Stimulated activated CD4-positive, alpha-beta T cell treated with anti-CD3 and anti-CD28 coated beads, TNF-alpha, amount 100 ng/mL, for 24 hours (primary cell): ENCODE results near the gene ICA1L.

ENCODE experiments used
- DNase-seq, 3 experiments: peaks; one replicate each; pipeline ENCODE4 v3.0.0-alpha.2; 2020; ENCODE audit warnings: low read depth in 3 of 3

The ICA1L gene

GRCh38 chr2:202782940-202783558 lies 88.5 kb downstream of the ICA1L start:
- DNase-seq = no peak

DNA sequence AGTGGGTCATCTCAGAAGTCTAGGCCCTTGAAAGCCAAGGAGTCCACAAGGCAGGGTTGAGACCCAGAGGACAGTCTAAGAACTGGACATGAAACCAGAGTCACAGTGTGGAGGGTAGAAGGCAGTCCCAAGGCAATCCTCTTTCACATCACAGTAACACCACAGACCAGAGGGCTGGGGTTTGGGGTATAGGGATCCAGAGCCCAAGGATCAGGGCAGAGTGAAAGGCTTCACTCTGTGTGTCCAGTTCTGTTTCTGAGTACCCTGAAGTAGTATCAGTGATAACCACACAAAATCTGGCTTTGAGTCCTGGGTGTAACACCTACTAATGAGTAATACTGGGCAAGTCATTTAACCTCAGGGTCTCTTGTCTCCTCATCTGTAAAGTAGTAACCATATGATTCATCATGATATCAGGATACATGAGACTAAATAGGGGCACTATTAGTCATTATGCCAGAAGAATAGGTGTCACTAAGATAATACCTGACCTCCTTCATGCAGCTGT lies 91.0 kb downstream of the ICA1L start:
- DNase-seq = no peak

GRCh38 chr2:202778217-202778616 lies 93.3 kb downstream of the ICA1L start:
- no peak for DNase-seq

DNA sequence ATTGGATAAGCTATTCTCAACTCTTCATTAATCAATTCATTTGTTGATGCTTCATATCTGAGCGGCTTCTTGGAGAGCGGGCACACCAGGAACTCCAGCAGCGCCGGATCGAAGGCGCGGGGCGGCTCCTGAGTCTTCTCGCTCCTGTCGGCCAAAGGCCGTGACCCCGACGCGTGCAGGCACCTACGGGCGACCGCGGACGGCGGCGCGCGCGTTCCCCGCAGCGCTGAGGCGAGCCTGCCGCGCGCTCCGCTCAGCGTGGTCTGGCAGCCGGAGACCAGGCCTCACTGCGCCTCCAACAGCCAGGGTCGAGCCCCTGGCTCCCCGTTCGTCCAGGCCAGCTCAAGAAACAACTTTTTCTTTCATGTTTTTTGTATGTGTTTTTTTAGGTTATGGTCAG lies 97.5 kb downstream of the ICA1L start:
- no peak for DNase-seq

DNA sequence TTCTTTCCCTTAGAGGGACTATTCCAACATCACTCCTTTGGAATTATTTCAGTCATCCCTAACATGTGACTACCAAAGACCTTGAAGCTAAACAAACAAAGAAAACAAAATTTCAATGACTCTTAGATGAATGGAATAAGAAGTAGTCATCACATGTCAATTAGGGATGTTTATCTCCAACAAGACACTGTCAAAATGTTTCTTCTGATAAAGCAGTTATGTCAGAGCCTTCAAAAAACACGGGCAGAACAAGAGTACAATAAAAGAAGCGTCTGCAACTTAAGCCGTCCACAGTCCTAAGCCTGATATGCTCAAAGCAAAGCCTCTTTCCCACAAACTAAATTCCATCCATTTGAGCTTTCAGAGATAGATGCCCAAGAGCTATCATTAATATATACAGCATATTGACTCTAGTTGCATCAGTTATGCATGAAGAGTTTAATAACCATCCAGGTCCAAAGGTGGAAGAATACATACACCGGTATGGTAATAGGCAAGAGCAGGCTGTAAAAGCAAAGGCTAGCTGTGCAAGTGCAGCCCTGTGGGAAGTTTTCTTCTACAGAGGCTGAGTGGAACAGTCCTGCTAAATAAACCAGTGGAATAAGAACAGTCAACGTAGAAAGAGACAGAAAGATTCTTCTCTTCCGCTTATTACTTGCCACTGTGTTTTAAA lies 98.1 kb downstream of the ICA1L start:
- no peak for DNase-seq

- no peak for DNase-seq
These were observed 99.7 kb downstream of the ICA1L start for GRCh38 chr2:202771741-202772460.

DNA sequence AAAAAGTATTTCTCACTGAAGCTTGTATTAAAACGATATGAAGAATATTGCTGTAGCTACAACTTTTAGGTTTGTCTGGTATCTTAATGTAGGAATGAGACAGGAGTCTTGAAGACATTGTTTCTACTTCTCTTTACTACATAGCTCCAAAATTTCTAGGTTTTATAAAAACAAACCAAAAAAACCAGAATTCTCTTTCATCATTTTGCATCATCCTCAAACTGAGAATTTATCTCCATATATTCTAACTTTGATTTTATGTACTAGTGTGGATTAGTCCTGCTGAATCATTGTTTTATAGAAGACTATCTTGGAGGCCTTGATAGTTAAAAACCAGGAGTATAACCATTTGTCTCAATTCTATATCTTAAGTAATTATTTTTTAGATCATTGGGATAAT lies 100.2 kb downstream of the ICA1L start:
- DNase-seq = no peak

DNA sequence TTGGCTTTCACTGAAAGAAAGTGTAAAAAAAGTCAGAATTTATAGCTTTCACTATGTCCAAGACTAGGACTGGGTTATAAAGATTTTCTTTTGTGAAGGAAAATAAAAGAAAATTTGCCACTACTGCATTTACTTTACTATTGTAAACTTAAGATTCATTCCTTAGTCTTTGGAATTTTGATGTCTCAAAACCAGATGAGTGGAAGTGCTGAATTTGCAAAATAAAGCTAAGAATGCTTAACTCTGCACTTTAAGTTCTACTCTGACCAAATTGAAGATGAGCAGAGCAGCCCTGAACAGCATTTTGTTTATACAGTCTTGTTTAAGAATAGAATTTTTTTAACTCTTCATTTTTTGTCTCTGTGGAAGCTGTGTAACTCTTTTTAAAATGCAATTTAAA lies 102.4 kb downstream of the ICA1L start:
- DNase-seq = no peak

DNA sequence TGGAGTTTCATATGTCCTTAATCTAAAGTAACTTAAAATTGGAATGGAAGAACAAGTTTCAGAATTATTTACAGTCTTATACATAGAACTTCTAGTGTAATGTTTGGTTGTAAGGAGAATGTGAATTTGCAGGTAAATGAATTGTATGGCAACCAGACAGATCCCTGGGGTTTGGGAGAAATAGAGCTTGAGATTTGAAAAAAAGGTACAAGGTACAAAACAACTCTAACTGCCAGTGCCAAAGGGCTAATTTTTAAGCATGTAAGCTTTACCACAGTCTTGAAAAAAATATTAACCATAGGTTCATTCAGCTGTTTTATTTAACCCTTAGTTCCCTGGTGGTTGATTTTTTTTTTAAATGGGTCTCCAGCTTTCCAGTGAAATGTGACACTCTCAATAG lies 103.3 kb downstream of the ICA1L start:
- DNase-seq = no peak

DNA sequence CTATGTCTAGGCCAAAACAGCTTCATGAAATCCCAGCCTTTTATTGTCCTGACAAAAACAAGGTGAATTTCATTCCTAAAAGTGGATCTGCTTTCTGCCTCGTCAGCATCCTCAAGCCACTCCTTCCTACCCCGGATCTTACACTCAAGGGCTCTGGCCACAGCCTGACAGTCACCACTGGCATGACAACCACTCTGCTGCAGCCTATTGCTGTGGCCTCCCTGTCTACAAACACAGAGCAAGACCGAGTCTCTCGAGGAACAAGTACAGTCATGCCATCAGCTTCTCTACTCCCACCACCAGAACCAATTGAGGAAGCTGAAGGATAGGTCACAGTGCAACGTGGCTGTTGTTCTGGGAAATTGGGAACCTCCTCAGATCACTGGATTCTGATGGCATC lies 106.1 kb downstream of the ICA1L start:
- DNase-seq = no peak

DNA sequence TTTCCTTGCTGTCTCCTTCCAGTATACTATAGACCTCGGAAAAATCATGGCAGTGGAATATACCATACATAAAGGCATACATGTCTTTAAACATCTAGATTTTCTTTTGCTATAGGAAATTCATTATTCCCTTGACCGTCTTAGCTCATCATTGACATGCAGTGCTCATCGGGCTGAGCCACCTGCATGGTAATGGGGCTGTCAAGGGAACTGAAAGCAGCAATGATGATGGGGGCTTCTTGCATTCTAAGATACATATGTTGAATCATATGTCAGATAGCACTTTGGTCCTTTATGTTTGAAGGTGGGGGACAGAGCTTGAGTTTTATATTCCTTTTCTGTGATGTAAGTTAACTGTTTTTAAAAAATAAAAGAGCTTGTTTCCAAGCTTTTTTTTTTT lies 106.6 kb downstream of the ICA1L start:
- DNase-seq = no peak

- no peak for DNase-seq
These were observed 107.7 kb downstream of the ICA1L start for GRCh38 chr2:202763916-202764315.

DNA sequence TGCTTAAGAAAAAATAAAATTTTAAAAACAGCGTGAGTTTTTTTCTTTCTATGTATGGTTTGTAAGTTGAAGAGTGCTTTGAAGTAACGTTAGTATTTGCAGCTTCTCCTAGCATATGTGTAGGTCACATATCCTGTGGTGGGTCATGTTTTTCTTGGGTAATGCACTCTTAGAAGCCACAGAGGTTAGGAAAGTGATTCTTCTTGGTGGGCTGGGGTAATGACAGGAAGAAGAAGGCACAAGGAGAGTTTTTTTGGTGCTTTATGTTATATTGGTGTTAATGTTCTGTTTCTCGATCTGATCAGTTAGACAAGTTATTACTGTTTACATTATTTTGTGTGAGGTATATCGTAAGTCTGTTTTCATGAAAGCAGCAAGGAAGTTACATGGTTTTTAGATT lies 109.0 kb downstream of the ICA1L start:
- DNase-seq = no peak

DNA sequence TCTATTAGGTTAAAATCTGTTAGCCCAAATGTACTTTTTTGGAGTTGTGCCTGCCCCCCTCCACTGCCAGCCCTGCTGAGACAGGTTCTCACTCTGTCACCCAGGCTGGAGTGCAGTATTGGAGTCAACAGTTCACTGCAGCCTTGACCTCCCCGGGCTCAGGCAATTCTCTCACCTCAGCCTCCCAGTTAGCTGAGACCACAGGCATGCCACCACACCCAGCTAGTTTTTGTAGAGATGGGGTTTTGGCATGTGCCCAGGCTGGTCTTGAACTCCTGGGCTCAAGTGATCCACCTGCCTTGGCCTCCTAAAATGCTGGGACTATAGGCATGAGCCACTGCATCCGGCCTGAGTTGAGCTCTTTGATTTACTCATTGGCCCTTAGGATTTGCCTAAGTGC lies 110.7 kb downstream of the ICA1L start:
- DNase-seq = no peak

DNA sequence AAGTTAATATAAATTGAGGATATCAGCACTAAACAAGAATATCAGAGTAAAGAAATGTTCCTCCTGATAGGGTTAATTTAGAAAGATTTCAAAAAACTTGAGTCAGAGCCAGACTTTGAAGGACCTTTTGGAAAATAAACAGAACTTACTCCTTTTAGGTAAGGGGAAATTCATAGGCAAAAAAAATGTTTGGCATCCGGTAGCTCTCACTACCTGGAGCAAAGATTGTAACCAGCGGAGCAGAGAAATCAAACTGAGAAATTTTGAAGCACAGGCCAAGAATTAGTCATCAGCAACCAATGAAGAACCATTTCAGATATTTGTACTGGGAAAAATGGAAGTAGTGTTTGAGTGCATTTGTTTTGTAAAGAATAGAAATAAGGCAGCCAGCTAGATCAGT lies 113.0 kb downstream of the ICA1L start:
- no peak for DNase-seq

DNA sequence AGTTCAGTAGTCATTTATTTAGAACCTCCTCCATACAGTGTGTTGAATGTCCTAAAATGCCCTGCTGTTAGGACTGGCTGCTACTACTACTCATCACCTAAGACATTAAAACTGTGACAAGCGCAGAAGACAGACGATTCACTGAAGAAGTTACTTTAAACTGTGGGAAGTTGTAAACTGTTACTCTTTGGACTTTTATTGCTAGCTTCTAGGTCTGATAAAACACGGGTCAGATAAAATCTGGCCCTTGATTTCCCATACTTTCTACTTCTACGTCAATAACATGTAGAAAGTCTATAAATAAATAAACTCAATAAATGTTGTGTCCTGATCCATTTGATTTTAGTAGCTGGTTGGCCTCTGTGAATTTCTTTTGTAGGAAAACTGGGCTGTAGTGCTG lies 113.4 kb downstream of the ICA1L start:
- no peak for DNase-seq

GRCh38 chr2:202757339-202757738 lies 114.2 kb downstream of the ICA1L start:
- DNase-seq = no peak

GRCh38 chr2:202756598-202756997 lies 115.0 kb downstream of the ICA1L start:
- no peak for DNase-seq

- no peak for DNase-seq
These were observed 116.6 kb downstream of the ICA1L start for GRCh38 chr2:202754936-202755335.

- no peak for DNase-seq
These were observed 119.5 kb downstream of the ICA1L start for GRCh38 chr2:202752071-202752470.

DNA sequence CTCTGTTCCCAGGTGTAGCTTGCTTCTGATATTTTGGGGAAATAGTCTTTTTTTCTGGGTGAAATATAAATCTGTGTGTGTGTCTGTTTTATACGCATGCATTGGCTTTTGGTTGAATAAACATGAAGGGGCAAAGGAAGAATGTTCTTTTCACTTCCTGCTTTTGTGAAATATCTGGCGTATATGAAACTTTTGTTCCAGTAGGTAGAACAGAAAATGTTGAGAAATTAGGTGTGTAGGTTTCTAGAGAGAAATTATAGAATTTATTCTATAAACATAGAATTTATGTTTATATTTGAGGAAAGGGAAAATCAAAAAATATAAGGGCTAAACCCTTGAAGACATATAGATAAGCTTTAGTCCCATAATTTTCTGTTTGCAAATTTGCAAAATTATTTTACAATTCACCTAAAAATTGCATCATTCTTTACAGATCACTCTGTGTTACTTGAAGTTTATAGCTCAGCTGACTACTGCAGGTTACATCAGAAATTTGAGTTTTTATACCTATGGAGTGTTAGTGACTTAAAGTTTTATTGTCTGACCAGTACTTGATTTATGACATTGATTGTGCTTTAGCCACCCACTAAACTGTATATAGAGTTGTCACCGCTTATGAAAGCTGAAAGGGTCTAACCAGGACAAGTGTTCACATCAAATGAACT lies 120.7 kb downstream of the ICA1L start:
- no peak for DNase-seq

DNA sequence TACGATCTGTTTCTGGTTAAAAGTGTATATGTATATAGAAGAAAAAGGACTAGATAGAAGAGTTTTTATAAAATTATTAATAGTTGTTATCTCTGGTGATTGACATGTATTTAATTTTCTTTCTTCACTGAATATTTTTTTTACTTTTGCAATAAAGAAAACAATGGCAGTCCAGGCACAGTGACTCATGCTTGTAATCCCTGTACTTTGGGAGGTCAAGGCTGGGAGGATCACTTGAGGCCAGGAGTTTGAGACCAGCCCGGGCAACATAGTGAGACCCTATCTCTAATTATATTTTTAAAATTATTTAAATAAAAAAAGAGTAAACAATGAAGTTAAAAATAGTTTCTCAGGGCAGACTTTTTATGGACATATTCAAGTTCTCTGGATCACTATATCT lies 122.1 kb downstream of the ICA1L start:
- DNase-seq = no peak

DNA sequence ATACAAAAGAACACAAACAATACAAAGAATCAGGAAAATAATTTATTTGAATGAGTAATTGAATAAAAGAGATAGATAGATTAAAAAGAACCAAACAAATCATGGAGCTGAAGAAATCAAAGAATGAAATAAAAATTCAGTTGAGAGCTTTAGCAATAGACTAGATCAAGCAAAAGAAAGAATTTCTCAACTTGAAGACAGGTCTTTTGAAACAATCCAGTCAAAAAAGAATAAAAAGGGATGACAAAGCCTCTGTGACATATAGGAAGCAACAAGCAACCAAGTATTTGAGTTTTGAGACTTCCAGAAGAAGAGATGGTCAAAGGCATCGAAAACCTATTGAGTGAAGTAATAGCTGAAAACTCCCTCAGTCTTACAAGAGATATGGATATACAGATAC lies 128.0 kb downstream of the ICA1L start:
- DNase-seq = no peak
